HepG2 (cell line): ENCODE measurements around the gene WIZ. TPM values are rescaled to one million over a fixed set of nuclear protein-coding genes. Genes with fewer than 3 reads are reported as not detected.

Experiments used
- ASH2L ChIP-seq: fragments of 300-600, 200-600 bp; sonication (generic); IDR thresholded peaks from 2 replicates; pipeline ENCODE4 v1.7.0; 2017; ENCODE audit warnings: low read depth, mild to moderate bottlenecking, moderate library complexity, mixed read lengths, low read length; ENCODE audit not compliant: insufficient read length
- ERF ChIP-seq: IDR thresholded peaks from 2 replicates; pipeline ENCODE4 v1.6.1; 2018; ENCODE audit warnings: missing biosample characterization, missing genetic modification reagents
- ETV5 ChIP-seq: IDR thresholded peaks from 2 replicates; pipeline ENCODE4 v1.6.1; 2018; ENCODE audit warnings: missing biosample characterization, missing genetic modification reagents, inconsistent platforms, borderline replicate concordance
- HNF4G ChIP-seq, 2 experiments: sonication (generic) in 1 of 2; formaldehyde crosslinking in 1 of 2; IDR thresholded peaks; 2 replicates each; pipeline versions ENCODE4 v1.4.0 to v1.6.1; 2011 to 2020; ENCODE audit warnings: borderline replicate concordance in 2 of 2, low read depth in 2 of 2, mild to moderate bottlenecking in 2 of 2, low read length in 1 of 2, missing genetic modification reagents in 1 of 2, moderate library complexity in 1 of 2
- NR1H2 ChIP-seq: sonication (generic); formaldehyde crosslinking; IDR thresholded peaks from 2 replicates; pipeline ENCODE4 v1.8.1; 2022; ENCODE audit warnings: low read depth, missing genetic modification reagents, borderline replicate concordance
- PLRG1 ChIP-seq: fragments of 450-650 bp; conservative IDR thresholded peaks from 2 replicates; pipeline ENCODE4 v1.6.1; 2016
- POLR2AphosphoS5 ChIP-seq: IDR thresholded peaks from 2 replicates; pipeline ENCODE4 v1.6.1; 2012; ENCODE audit warnings: low read depth, low read length
- PREB ChIP-seq: sonication (generic); formaldehyde crosslinking; IDR thresholded peaks from 2 replicates; pipeline ENCODE4 v1.4.0; 2020; ENCODE audit warnings: missing genetic modification reagents
- RBM22 ChIP-seq: fragments of 200-400 bp; formaldehyde crosslinking; optimal IDR thresholded peaks from 2 replicates; pipeline ENCODE3; 2017; ENCODE audit warnings: mild to moderate bottlenecking, low read length, moderate library complexity
- REXO4 ChIP-seq: sonication (generic); formaldehyde crosslinking; IDR thresholded peaks from 2 replicates; pipeline ENCODE4 v1.8.0; 2022; ENCODE audit warnings: missing genetic modification reagents, mild to moderate bottlenecking, borderline replicate concordance
- SIN3B ChIP-seq: fragments of 150-350 bp; IDR thresholded peaks from 2 replicates; pipeline ENCODE4 v1.6.1; 2014; ENCODE audit warnings: low read length
- SMAD1 ChIP-seq: sonication (generic); formaldehyde crosslinking; IDR thresholded peaks from 2 replicates; pipeline ENCODE4 v1.4.0; 2020; ENCODE audit warnings: missing genetic modification reagents, low read depth, mild to moderate bottlenecking, borderline replicate concordance
- ZMAT3 ChIP-seq: sonication (generic); formaldehyde crosslinking; conservative IDR thresholded peaks from 2 replicates; pipeline ENCODE4 v1.7.0; 2021; ENCODE audit warnings: missing genetic modification reagents
- ZNF124 ChIP-seq: sonication (generic); formaldehyde crosslinking; IDR thresholded peaks from 2 replicates; pipeline ENCODE4 v1.4.0; 2020; ENCODE audit warnings: missing genetic modification reagents
- ZNF383 ChIP-seq: sonication (generic); formaldehyde crosslinking; IDR thresholded peaks from 2 replicates; pipeline ENCODE4 v1.4.0; 2020; ENCODE audit warnings: missing genetic modification reagents, mild to moderate bottlenecking, borderline replicate concordance
- ZNF564 ChIP-seq: sonication (generic); formaldehyde crosslinking; IDR thresholded peaks from 2 replicates; pipeline ENCODE4 v1.8.1; 2023; ENCODE audit warnings: mild to moderate bottlenecking, missing genetic modification reagents
- ZNF768 ChIP-seq: sonication (generic); formaldehyde crosslinking; IDR thresholded peaks from 2 replicates; pipeline ENCODE4 v1.4.0; 2020; ENCODE audit warnings: missing genetic modification reagents
- ZNF773 ChIP-seq: sonication (generic); formaldehyde crosslinking; IDR thresholded peaks from 2 replicates; pipeline ENCODE4 v1.4.0; 2020; ENCODE audit warnings: missing genetic modification reagents, borderline replicate concordance
- ZSCAN31 ChIP-seq: sonication (generic); formaldehyde crosslinking; IDR thresholded peaks from 2 replicates; pipeline ENCODE4 v1.5.0; 2020; ENCODE audit warnings: low read depth, mild to moderate bottlenecking, missing genetic modification reagents
- polyA plus RNA-seq, 8 experiments: library from polyadenylated mRNA; depleted of rRNA in 3 of 8; stranded (reverse) in 7 of 8; unstranded in 1 of 8; fragments of >200 nt; fragmentation: Illumina TruSeq in 4 of 8; extraction: Trizol in 4 of 8; gene quantifications; 2 replicates each; pipeline versions ENCODE4 v1.2.1 to v1.2.3, GENCODE V29; 2011 to 2016; ENCODE audit warnings: low read depth in 4 of 8, missing spikeins in 1 of 8, mixed read lengths in 1 of 8; ENCODE audit not compliant: insufficient read depth in 1 of 8
- total RNA-seq, 5 experiments: library from RNA; depleted of rRNA; stranded (reverse); fragments of >200 nt; fragmentation: Illumina TruSeq; extraction: Trizol; gene quantifications; 2 replicates each; pipeline ENCODE4 v1.2.3, GENCODE V29; 2016; ENCODE audit warnings: low read depth in 1 of 5
- TF ChIP-seq, protein P1 (sequence below): sonication (generic); formaldehyde crosslinking; IDR thresholded peaks from 2 replicates; pipeline ENCODE4 v1.4.0; 2020; ENCODE audit warnings: missing genetic modification reagents
- TF ChIP-seq, protein P2 (sequence below): sonication (generic); formaldehyde crosslinking; IDR thresholded peaks from 2 replicates; pipeline ENCODE4 v1.5.1; 2020; ENCODE audit warnings: missing genetic modification reagents, mild to moderate bottlenecking, borderline replicate concordance

WIZ gene
- total and polyA plus RNA-seq, 2 of the 13 experiments (the other 11 are each of a cell fraction or from before 2014, with no cell fraction given) = 4.7 to 4.8 TPM

- TF ChIP-seq REXO4 (CRISPR knock-in tag) (no peak), ASH2L (peak; percentile 73), ZNF768 (CRISPR knock-in tag) (0 out of 2 replicates have a peak, but pooled peaks have one; percentile 9), PLRG1 (no peak), ZSCAN31 (CRISPR knock-in tag) (peak; percentile 45), HNF4G (IDR thresholded peaks at IDR 0.05; ENCODE audit: borderline replicate concordance, low read depth, low read length) (no peak), HNF4G (CRISPR knock-in tag; IDR thresholded peaks at IDR 0.05; ENCODE audit: borderline replicate concordance, low read depth) (no peak), ERF (peak; percentile 36; the same call in 1 of the 2 replicates), RBM22 (peak; percentile 73), ZNF564 (CRISPR knock-in tag) (peak; percentile 49; the same call in 1 of the 2 replicates), SMAD1 (peak; percentile 51; the same call in 1 of the 2 replicates), ZMAT3 (CRISPR knock-in tag) (peak; percentile 31; the same call in 1 of the 2 replicates), ZNF773 (CRISPR knock-in tag) (peak; percentile 66; the same call in 1 of the 2 replicates), SIN3B (no peak; the same call in 1 of the 2 replicates), NR1H2 (CRISPR knock-in tag) (no peak), ZNF124 (CRISPR knock-in tag) (no peak), ZNF383 (CRISPR knock-in tag) (no peak), PREB (CRISPR knock-in tag) (no peak), ETV5 (CRISPR knock-in tag) (peak; percentile 25; the same call in 1 of the 2 replicates), POLR2AphosphoS5 (peak; percentile 80)
- TF ChIP-seq, protein P1, sequence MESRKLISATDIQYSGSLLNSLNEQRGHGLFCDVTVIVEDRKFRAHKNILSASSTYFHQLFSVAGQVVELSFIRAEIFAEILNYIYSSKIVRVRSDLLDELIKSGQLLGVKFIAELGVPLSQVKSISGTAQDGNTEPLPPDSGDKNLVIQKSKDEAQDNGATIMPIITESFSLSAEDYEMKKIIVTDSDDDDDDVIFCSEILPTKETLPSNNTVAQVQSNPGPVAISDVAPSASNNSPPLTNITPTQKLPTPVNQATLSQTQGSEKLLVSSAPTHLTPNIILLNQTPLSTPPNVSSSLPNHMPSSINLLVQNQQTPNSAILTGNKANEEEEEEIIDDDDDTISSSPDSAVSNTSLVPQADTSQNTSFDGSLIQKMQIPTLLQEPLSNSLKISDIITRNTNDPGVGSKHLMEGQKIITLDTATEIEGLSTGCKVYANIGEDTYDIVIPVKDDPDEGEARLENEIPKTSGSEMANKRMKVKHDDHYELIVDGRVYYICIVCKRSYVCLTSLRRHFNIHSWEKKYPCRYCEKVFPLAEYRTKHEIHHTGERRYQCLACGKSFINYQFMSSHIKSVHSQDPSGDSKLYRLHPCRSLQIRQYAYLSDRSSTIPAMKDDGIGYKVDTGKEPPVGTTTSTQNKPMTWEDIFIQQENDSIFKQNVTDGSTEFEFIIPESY (CRISPR knock-in tag) = peak; percentile 39; the same call in 1 of the 2 replicates
- TF ChIP-seq, protein P2, sequence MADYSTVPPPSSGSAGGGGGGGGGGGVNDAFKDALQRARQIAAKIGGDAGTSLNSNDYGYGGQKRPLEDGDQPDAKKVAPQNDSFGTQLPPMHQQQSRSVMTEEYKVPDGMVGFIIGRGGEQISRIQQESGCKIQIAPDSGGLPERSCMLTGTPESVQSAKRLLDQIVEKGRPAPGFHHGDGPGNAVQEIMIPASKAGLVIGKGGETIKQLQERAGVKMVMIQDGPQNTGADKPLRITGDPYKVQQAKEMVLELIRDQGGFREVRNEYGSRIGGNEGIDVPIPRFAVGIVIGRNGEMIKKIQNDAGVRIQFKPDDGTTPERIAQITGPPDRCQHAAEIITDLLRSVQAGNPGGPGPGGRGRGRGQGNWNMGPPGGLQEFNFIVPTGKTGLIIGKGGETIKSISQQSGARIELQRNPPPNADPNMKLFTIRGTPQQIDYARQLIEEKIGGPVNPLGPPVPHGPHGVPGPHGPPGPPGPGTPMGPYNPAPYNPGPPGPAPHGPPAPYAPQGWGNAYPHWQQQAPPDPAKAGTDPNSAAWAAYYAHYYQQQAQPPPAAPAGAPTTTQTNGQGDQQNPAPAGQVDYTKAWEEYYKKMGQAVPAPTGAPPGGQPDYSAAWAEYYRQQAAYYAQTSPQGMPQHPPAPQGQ (CRISPR knock-in tag) = peak; percentile 25; the same call in 1 of the 2 replicates
Observed at GRCh38 chr19:15418579-15419412, 31.0 kb downstream of the WIZ start, which contains the start of gene AKAP8L (continued).
